Gastroesophageal sphincter (tissue), 2 donors: Measurements from ENCODE around the gene HNRNPA0.

ENCODE experiments used
- POLR2A ChIP-seq, 2 donors: fragments of 450-650 bp; IDR thresholded peaks; one replicate each; pipeline ENCODE4 v1.6.1; 2017; ENCODE audit warnings: antibody characterized with exemption in 2 of 2, mild to moderate bottlenecking in 2 of 2, moderate library complexity in 1 of 2
- POLR2AphosphoS5 ChIP-seq: sonication (generic); formaldehyde crosslinking; IDR thresholded peaks from one replicate; pipeline ENCODE4 v1.6.1; 2017; ENCODE audit warnings: antibody characterized with exemption

- TF ChIP-seq POLR2AphosphoS5 (no peak), POLR2A (IDR thresholded peaks at IDR 0.05) (no peak)
Observed at GRCh38 chr5:137727623-137728022, 26.5 kb downstream of the HNRNPA0 start.
